Measurements from ENCODE around the gene CYP4F2. TPM values are rescaled to one million over a fixed set of nuclear protein-coding genes. Genes with fewer than 3 reads are reported as not detected.

The CYP4F2 gene
- total and polyA plus RNA-seq, 10 of the 15 experiments (the other 5 are each of a cell fraction or from before 2014, with no cell fraction given), result 0.08 to 3.5 (median 0.63) TPM

DNA sequence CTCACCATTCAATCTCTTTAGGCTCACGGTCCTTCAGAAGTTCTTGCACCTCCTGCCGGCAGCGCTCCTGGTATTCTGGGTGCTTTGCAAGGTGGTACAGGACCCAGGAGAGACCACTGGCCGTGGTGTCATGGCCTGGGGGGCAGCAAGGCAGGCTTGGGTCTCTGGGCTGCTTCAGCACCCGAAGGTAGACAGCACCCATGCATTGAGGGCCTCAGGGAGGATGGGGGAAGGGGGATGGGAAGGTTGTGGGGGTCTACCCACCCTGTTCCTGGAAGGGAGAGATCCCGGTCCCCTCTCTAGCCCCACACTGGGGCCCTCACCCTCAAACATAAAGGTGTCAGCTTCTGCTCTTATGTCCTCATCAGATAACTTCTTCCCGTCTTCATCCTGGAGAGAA, 12.0 kb downstream of the CYP4F2 start:
- DNase-seq (ENCODE audit: low read depth, low spot score), result no peak
- SMC1A ChIA-PET (ENCODE audit: uncharacterized antibody, unreplicated experiment), result no interaction called here
- in situ Hi-C loops (cut with MboI), result no loop called here

More for the DNA sequence above, 12.0 kb downstream of the CYP4F2 start:
- H3K9ac ChIP-seq (ENCODE audit: control insufficient read depth, insufficient read depth, low read length), result no peak overlapping the region
- 20% methylated on average over 7 of the region's 7 CpGs for WGBS (ENCODE audit: insufficient coverage, insufficient replicate concordance, low lambda C conversion rate, missing lambda C conversion rate)
- no peaks in the 10 kb centered on the region for H3K27me3 ChIP-seq (replicated peaks in 1 of 2; ENCODE audit: control insufficient read depth in 2 of 2, insufficient read depth in 2 of 2, low read length in 1 of 2)
- ATAC-seq (no peak), FAIRE-seq (no peak)
- intact Hi-C loops (cut with micrococcal nuclease; ENCODE audit: unreplicated experiment), result no loop called here
- H3K4me1 ChIP-seq (ENCODE audit: control insufficient read depth, insufficient read depth, low read length), result no peaks in the 10 kb centered on the region
- CTCF ChIA-PET, result no interaction called here
- no peaks in the 10 kb centered on the region for H4K20me1 ChIP-seq (ENCODE audit: control insufficient read depth, insufficient read depth)
- RAD21 ChIA-PET (ENCODE audit: unreplicated experiment), result no interaction called here
- no peaks in the 10 kb centered on the region for H3K9me3 ChIP-seq (replicated peaks; ENCODE audit: control insufficient read depth, insufficient read depth, low read length)
- no peak overlapping the region for H3K4me2 ChIP-seq (ENCODE audit: control insufficient read depth, insufficient read depth)
- no peaks in the 10 kb centered on the region for H3K36me3 ChIP-seq (ENCODE audit: control insufficient read depth in 2 of 2, insufficient read depth in 2 of 2, low read length in 1 of 2)
- no peak overlapping the region for H3K27ac ChIP-seq (ENCODE audit: control insufficient read depth, insufficient read depth)
- POLR2A ChIA-PET, result no interaction called here
- no TSS peak for BruUV-seq (replicated peaks)
- H3K4me3 ChIP-seq, result no peak overlapping the region
- no peak for TF ChIP-seq PAX8 (IDR thresholded peaks at IDR 0.05)
- no peak for TF ChIP-seq RFX5 (IDR thresholded peaks at IDR 0.05; ENCODE audit: low read depth, low read length)
- TF ChIP-seq, protein P1, sequence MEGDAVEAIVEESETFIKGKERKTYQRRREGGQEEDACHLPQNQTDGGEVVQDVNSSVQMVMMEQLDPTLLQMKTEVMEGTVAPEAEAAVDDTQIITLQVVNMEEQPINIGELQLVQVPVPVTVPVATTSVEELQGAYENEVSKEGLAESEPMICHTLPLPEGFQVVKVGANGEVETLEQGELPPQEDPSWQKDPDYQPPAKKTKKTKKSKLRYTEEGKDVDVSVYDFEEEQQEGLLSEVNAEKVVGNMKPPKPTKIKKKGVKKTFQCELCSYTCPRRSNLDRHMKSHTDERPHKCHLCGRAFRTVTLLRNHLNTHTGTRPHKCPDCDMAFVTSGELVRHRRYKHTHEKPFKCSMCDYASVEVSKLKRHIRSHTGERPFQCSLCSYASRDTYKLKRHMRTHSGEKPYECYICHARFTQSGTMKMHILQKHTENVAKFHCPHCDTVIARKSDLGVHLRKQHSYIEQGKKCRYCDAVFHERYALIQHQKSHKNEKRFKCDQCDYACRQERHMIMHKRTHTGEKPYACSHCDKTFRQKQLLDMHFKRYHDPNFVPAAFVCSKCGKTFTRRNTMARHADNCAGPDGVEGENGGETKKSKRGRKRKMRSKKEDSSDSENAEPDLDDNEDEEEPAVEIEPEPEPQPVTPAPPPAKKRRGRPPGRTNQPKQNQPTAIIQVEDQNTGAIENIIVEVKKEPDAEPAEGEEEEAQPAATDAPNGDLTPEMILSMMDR (IDR thresholded peaks at IDR 0.05 in 2 of 3, conservative IDR thresholded peaks at IDR 0.05 in 1 of 3; ENCODE audit: control insufficient read depth in 2 of 3, extremely low read depth in 1 of 3, insufficient read depth in 1 of 3, low read depth in 3 of 3, low read length in 3 of 3), result no peak
- no peak for TF ChIP-seq EP300 (IDR thresholded peaks at IDR 0.05; ENCODE audit: borderline replicate concordance in 1 of 2, control insufficient read depth in 1 of 2, low read depth in 2 of 2, low read length in 2 of 2)
- no peak for TF ChIP-seq RAD51 (IDR thresholded peaks at IDR 0.05)
- TF ChIP-seq, protein P2, sequence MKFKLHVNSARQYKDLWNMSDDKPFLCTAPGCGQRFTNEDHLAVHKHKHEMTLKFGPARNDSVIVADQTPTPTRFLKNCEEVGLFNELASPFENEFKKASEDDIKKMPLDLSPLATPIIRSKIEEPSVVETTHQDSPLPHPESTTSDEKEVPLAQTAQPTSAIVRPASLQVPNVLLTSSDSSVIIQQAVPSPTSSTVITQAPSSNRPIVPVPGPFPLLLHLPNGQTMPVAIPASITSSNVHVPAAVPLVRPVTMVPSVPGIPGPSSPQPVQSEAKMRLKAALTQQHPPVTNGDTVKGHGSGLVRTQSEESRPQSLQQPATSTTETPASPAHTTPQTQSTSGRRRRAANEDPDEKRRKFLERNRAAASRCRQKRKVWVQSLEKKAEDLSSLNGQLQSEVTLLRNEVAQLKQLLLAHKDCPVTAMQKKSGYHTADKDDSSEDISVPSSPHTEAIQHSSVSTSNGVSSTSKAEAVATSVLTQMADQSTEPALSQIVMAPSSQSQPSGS (IDR thresholded peaks at IDR 0.05; ENCODE audit: low read length), result no peak
- no peak for TF ChIP-seq BRCA1 (IDR thresholded peaks at IDR 0.05; ENCODE audit: low read depth, low read length)
- no peak for TF ChIP-seq SPI1 (IDR thresholded peaks at IDR 0.05; ENCODE audit: borderline replicate concordance, insufficient read depth, low read depth, low read length)
- TF ChIP-seq CBX3 (IDR thresholded peaks at IDR 0.05; ENCODE audit: borderline replicate concordance, low read depth), result no peak
- TF ChIP-seq MYC (IDR thresholded peaks at IDR 0.05; ENCODE audit: insufficient read depth, insufficient read length, insufficient replicate concordance, low read length, severe bottlenecking), result no peak
- H3K79me2 ChIP-seq (ENCODE audit: control insufficient read depth, insufficient read depth, low read length), result no peaks in the 10 kb centered on the region
- H2AFZ ChIP-seq (ENCODE audit: control insufficient read depth, low read depth, low read length), result no peak overlapping the region

Measured in GM12878 (cell line).